Hypothalamus (tissue), 51 donors: ENCODE results near the gene RPL10A.

Experiments used
- DNase-seq, 51 donors: peaks; one replicate each; lab custom pipeline; 2025; lab: John Stamatoyannopoulos, UW

RPL10A gene

GRCh38 chr6:35445691-35446090 is 22.5 kb upstream of the RPL10A start:
- DNase-seq = no peak

DNA sequence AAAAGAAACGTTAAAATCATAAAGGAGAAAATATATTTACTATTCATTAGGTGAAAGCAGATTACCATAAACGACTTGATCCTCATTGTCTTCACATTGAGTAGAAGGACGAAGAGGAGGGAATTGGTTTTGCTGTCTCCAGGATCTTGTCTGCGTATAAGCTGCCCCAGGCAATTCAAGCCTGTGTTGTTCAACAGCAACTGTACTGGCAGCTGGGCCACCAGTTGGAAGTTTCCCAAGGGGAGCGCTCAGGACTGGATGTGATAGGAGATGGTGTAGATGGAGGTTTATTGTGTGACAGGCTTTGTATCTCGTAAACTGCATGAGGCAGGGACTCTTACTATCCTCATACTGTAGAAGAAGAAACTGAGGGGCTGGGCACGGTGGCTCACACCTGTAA is 20.0 kb upstream of the RPL10A start:
- no peak for DNase-seq

GRCh38 chr6:35449287-35449881 is 18.8 kb upstream of the RPL10A start:
- peak in 11 of 51 donors; percentile 4 to 59 (median 19) for DNase-seq

DNA sequence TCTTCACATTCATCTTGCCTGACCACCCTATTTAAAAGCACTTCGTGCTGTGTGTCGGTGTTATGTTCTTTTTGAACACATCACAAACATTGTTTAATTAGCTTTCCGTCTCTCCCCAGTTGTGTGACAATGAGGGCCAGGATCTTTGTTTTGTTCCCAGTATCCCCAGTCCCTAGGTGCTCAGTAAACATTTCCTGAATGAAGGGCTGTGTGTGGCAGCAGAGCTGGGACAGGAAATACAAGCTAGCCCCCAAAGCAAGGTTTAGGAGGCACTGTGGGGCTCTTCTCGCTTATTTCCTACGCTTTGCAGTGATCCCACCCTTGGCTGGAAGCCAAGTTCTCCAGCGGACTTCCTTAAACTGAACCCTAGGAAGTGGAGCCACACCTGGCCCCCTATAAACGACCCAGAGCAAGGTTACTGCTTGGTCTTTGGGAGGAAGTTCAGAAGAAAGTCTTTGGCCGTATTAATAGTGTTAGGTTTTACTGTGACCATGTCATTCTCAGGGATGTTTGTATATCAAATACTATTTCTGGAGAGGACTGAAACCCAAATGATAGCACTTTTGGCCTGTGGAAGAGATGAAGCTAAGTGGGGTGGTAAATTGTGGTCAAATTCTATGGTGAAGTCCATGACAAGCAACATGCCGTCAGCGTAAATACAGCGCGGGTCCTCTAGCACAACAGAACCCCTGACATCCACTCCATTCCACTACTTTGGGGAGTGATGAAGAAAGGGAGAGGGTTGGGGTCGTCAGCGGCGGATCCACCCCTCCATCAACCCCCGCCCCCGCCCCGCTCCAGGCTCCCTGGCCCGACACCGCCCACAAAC is 16.6 kb upstream of the RPL10A start:
- DNase-seq = no peak

- DNase-seq = peak in 50 of 51 donors; percentile 42 to 96 (median 86)
Measured at GRCh38 chr6:35452183-35453090, 15.8 kb upstream of the RPL10A start, which contains the start of gene FANCE. Gene FANCE (plus strand): TSS chr6:35452338. CDS start chr6:35452546, 208 bp downstream.

GRCh38 chr6:35453236-35453635 is 15.0 kb upstream of the RPL10A start:
- no peak for DNase-seq

GRCh38 chr6:35454391-35455110 is 13.7 kb upstream of the RPL10A start:
- no peak for DNase-seq

DNA sequence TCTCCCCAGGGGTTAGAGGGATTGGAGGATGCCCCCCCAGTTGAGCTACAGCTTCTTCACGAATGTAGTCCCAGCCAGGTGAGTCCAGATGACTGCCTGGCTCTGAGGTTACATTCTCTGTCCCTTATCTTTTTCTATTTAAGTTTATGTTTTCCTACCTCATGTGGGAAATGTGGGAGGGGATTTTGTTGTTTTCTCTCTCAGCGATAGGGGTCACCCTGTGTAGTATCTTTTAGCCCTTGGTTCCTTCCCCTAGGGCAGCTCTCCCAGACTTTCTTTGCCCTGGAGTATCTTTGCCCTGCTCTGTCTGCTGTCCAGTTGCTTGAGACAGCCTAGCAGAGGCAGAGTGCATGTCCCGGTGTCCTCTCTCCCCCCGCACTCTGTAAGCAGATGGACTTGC is 10.3 kb upstream of the RPL10A start:
- no peak for DNase-seq

- DNase-seq = no peak
Measured at GRCh38 chr6:35461270-35461669, 6.9 kb upstream of the RPL10A start.

DNA sequence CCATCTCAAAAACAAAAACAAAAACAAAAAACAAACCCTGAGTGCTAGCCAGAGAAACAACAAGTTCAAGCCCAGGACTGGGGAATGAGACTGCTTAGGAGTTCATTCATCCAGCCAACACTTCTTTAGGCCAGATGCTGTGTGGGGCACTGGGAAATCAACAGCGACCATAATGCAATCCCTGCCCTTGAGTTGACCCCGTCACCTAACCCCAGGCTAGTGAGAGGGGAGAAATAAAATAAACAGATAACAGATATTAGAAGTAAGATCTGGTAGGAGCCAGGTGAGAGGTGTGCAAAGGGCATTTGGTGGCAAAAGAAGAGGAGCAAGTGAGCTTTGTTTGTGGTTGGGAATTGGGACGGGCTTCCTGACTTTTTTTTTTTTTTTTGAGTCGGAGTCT is 4.9 kb upstream of the RPL10A start:
- DNase-seq = no peak

DNA sequence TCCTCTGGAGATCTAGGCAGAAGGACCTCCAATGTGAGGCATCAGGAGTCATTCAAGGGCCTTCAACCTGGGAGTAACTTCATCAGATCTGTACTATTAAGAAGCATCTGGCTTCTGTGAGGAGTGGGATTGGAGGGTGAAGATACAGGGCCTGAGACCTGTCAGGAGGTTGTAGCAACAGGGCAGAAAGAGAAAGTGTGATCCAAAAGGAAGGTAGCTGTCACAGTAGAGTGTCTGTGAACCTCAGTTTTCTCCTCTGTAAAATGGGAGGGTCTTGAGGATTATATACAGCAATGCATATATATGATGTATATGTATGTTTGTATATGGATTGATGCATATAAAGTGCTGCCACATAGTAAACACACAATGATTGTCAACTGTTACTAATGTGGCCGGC is 2.6 kb upstream of the RPL10A start:
- DNase-seq = no peak

DNA sequence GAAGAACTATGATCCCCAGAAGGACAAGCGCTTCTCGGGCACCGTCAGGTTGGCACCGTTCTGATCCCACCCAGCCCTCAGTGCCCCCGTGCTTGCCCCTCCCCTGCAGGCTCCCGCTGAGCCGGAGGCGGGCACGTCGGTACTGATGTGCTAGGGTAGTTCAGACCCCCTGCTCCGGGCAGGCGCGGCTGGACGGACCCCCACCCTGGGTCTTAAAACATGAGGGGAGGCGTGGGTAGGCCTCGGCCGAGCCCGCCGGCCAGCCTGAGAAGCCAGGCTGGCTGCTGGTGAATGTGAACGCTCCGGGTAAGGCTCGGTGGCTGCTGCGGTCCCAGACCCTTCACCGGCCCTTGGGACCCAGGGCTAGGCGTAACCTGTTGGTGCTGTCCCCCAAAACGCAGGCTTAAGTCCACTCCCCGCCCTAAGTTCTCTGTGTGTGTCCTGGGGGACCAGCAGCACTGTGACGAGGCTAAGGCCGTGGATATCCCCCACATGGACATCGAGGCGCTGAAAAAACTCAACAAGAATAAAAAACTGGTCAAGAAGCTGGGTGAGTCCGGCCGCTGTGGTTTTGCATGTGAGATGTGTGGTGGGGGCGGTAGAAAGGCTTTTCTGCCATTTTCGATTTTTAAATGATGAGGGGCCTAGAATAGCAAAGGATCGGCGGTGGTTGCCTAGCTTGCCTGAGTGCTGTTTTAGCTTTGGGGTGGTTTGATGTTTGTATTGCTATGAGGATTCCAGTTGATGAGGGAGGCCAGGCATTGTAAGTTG is 964 bp downstream of the RPL10A start:
- DNase-seq = peak in 11 of 51 donors; percentile 18 to 73 (median 56)

DNA sequence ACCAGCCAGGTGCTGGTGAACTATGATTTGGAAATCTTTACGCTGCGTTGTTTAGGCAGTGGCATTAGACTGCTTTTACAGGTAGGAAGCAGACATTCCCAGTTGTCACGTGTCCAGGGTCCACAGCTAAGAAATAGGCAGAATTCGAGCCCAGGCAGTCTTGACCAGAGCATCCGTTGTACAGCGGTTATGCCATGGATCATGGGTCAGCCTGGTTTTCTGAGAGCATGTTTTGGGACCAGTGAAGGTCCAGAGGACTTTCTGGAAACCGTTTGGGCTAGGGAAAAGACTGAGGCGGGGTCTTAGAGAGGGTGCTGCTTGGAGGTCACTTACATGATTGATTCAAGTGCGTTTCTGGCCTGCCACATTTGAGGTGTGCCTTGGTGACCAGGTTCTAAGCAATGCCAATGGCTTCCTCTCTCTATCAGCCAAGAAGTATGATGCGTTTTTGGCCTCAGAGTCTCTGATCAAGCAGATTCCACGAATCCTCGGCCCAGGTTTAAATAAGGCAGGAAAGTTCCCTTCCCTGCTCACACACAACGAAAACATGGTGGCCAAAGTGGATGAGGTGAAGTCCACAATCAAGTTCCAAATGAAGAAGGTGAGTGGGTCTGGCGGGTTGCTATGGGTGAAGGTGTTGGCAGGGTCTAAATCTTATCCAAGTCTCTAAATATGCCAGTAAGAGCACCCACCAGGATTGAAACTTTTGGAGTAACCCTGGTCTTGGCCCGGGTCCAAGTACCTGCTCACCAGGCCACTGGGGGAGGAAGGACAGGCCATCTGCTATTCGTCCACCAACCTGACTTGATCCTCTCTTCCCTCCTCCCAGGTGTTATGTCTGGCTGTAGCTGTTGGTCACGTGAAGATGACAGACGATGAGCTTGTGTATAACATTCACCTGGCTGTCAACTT is 1.8 kb downstream of the RPL10A start:
- peak in 2 of 51 donors; percentile 3 to 5 for DNase-seq

DNA sequence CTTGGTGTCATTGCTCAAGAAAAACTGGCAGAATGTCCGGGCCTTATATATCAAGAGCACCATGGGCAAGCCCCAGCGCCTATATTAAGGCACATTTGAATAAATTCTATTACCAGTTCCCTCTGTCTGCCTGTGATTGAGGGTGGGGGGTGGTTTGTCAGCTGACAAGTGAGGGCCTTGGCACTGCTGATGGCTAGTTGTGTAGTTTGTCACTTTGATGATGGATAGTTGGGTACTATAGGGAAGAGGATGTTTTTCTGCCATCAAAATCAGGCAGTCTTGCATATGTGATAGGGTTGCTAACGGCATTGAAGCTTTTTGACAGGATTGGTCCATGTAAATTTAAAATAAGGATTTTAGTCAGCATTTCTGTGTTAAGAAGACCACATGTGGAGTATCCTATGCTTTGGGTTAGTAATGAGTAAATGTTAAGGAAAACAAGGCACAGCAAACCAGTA is 2.5 kb downstream of the RPL10A start:
- DNase-seq = no peak

- no peak for DNase-seq
Measured at GRCh38 chr6:35471836-35472345, 3.7 kb downstream of the RPL10A start.

- DNase-seq = no peak
Measured at GRCh38 chr6:35473075-35473849, 5.1 kb downstream of the RPL10A start.

DNA sequence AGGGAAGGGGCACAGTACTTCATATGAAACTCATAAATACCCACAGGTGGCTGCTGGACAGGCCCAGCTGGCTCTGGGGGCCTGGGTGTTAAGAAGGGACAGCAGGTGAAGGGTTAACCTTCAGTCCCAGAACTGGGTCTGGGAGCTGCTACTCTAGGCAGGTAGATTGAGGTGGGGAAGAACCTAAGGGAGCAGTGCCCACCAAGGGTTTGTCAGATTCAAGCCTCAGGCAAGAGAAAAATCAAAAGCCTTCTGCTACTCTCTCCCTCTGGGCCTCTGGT is 5.6 kb downstream of the RPL10A start:
- no peak for DNase-seq
